Endothelial cell of umbilical vein (primary cell): Measurements from ENCODE around the gene RPL3. TPM values are rescaled to one million over a fixed set of nuclear protein-coding genes. Genes with fewer than 3 reads are reported as not detected.

Source experiments
- BruUV-seq: library from RNA; stranded (reverse); fragments of 400-500 nt; replicated peaks from 2 replicates; lab custom pipeline; 2021; lab: Mats Ljungman, UMichigan
- CTCF ChIA-PET: fragments of 300-600, 350-600 bp; sonication (Branson Sonifier 250); formaldehyde crosslinking; loops from one replicate; lab custom pipeline; 2021; ENCODE audit warnings: antibody characterized with exemption, inconsistent platforms; lab: Charles Lee
- POLR2A ChIA-PET: fragments of 300-600, 350-600 bp; sonication (Branson Sonifier 250); formaldehyde crosslinking; loops from one replicate; lab custom pipeline; 2021; ENCODE audit warnings: antibody characterized with exemption, inconsistent platforms; lab: Charles Lee
- DNase-seq: peaks from one replicate; pipeline ENCODE4 v3.0.0-alpha.2; 2011; ENCODE audit warnings: low read depth, low spot score
- FAIRE-seq: peaks from 2 replicates; lab custom pipeline; 2011; peaks lifted over from hg19 to GRCh38; lab: Jason Lieb, UNC
- H2AFZ ChIP-seq: 2 replicates; pipeline ENCODE4 v1.6.0; 2012; ENCODE audit warnings: low read depth, low read length, control low read depth, inconsistent platforms
- H3K27ac ChIP-seq: 2 replicates; pipeline ENCODE4 v1.5.1; 2011; ENCODE audit warnings: low read depth, mild to moderate bottlenecking, control low read depth, low read length, moderate library complexity; ENCODE audit not compliant: insufficient read depth
- H3K27me3 ChIP-seq, 2 experiments: 2 replicates each; pipeline versions ENCODE4 v1.6.0 to v1.6.1; 2011; ENCODE audit warnings: low read length in 2 of 2, mixed read lengths in 1 of 2; ENCODE audit not compliant: control insufficient read depth in 2 of 2, insufficient read depth in 2 of 2
- H3K36me3 ChIP-seq, 2 experiments: 2 replicates in 1 of 2; 3 replicates in 1 of 2; pipeline ENCODE4 v1.5.1; 2011; ENCODE audit warnings: low read length in 2 of 2, mild to moderate bottlenecking in 1 of 2, moderate library complexity in 1 of 2; ENCODE audit not compliant: control insufficient read depth in 2 of 2, insufficient read depth in 2 of 2; ENCODE audit errors: extremely low read depth in 1 of 2
- H3K4me1 ChIP-seq: 3 replicates; pipeline ENCODE4 v1.5.1; 2011; ENCODE audit warnings: mild to moderate bottlenecking, low read length; ENCODE audit not compliant: control insufficient read depth, insufficient read depth; ENCODE audit errors: extremely low read depth
- H3K4me2 ChIP-seq: 2 replicates; pipeline ENCODE4 v1.6.1; 2011; ENCODE audit warnings: low read length, control low read depth, mixed read lengths; ENCODE audit not compliant: insufficient read depth
- H3K4me3 ChIP-seq, 3 experiments: fragments of 200-600 bp in 1 of 3; sonication (generic), shearing (Covaris generic) in 1 of 3; replicated peaks in 1 of 3; 2 replicates each; pipeline ENCODE4 v1.5.1; 2011 to 2016; ENCODE audit warnings: control low read depth in 3 of 3, low read length in 3 of 3, mild to moderate bottlenecking in 2 of 3, inconsistent platforms in 1 of 3, low read depth in 1 of 3, moderate library complexity in 1 of 3; ENCODE audit not compliant: insufficient read depth in 1 of 3
- H3K79me2 ChIP-seq: 2 replicates; pipeline ENCODE4 v1.6.0; 2012; ENCODE audit warnings: low read length, inconsistent platforms; ENCODE audit not compliant: control insufficient read depth, insufficient read depth
- H3K9ac ChIP-seq: replicated peaks from 2 replicates; pipeline ENCODE3; 2011; ENCODE audit warnings: low read length, control low read depth; ENCODE audit not compliant: insufficient read depth; ENCODE audit errors: extremely low read depth
- H3K9me1 ChIP-seq: replicated peaks from 3 replicates; pipeline ENCODE4 v1.6.0; 2011; ENCODE audit warnings: mild to moderate bottlenecking, low read length; ENCODE audit not compliant: control insufficient read depth, insufficient read depth; ENCODE audit errors: extremely low read depth
- H3K9me3 ChIP-seq: replicated peaks from 2 replicates; pipeline ENCODE4 v1.5.1; 2012; ENCODE audit warnings: low read length, inconsistent platforms; ENCODE audit not compliant: control insufficient read depth, insufficient read depth
- H4K20me1 ChIP-seq: replicated peaks from 2 replicates; pipeline ENCODE3; 2011; ENCODE audit warnings: mild to moderate bottlenecking, low read length; ENCODE audit not compliant: control insufficient read depth, insufficient read depth; ENCODE audit errors: extremely low read depth
- CTCF ChIP-seq, 2 donors: IDR thresholded peaks; 1 replicate in 1 of 2; 2 replicates in 1 of 2; pipeline ENCODE4 v1.5.1; 2011; ENCODE audit warnings: low read length in 2 of 2, mild to moderate bottlenecking in 2 of 2, moderate library complexity in 2 of 2, control low read depth in 1 of 2, inconsistent platforms in 1 of 2, low read depth in 1 of 2; ENCODE audit not compliant: insufficient read depth in 1 of 2; ENCODE audit errors: extremely low read depth in 1 of 2
- EZH2 ChIP-seq: IDR thresholded peaks from 2 replicates; pipeline ENCODE4 v1.6.1; 2012; ENCODE audit warnings: borderline replicate concordance, low read depth, mild to moderate bottlenecking, moderate library complexity, low read length, inconsistent platforms; ENCODE audit not compliant: severe bottlenecking
- MYC ChIP-seq: IDR thresholded peaks from one replicate; pipeline ENCODE4 v1.6.1; 2011; ENCODE audit warnings: mild to moderate bottlenecking, low read depth, low read length
- dilution Hi-C: fragments of 300-500 bp; cut with MboI; formaldehyde crosslinking; loops from one replicate; pipeline ENCODE4 v1.15.0; 2019; ENCODE audit warnings: low sequenced_read_pairs; ENCODE audit not compliant: extremely low pct_ligation_motif_present
- intact Hi-C: fragments of 100-400 bp; cut with micrococcal nuclease; formaldehyde crosslinking; loops from one replicate; pipeline ENCODE4 v1.10.0; 2022
- polyA plus RNA-seq, 4 experiments: library from polyadenylated mRNA; depleted of rRNA in 3 of 4; stranded (reverse) in 3 of 4; unstranded in 1 of 4; fragments of >200 nt; gene quantifications; 2 replicates each; pipeline versions ENCODE4 v1.2.1 to v1.2.3, GENCODE V29; 2011 to 2012; ENCODE audit warnings: missing spikeins in 1 of 4
- total RNA-seq: library from RNA; stranded (reverse); gene quantifications from 2 replicates; pipeline ENCODE4 v1.2.3, GENCODE V29; 2021

Gene RPL3
- total and polyA plus RNA-seq, 2 donors (not counting 3 experiments of a cell fraction or from before 2014, with no cell fraction given): 1,954 to 4,065 TPM

- POLR2A ChIA-PET: no interaction called here
- Histone ChIP-seq H3K27ac (no peak overlapping the region), H2AFZ (no peak overlapping the region), H3K79me2 (no peaks in the 10 kb centered on the region), H4K20me1 (no peaks in the 10 kb centered on the region), H3K9ac (no peak overlapping the region), H3K4me1 (peaks cover 4% of the 10 kb centered on the region), H3K4me2 (no peak overlapping the region), H3K27me3 (peaks cover 0 to 2% of the 10 kb centered on the region in 2 experiments), H3K36me3 (no peaks in the 10 kb centered on the region), H3K9me1 (no peaks in the 10 kb centered on the region), H3K4me3 (no peak overlapping the region), H3K9me3 (no peaks in the 10 kb centered on the region)
- dilution Hi-C loops (no loop called here), intact Hi-C loops (loop anchor here (5.0 kb wide), 1 partner anchor 46 kb away; the partner anchor contains the start of gene TAB1)
- DNase-seq (no peak), FAIRE-seq (no peak)
- CTCF ChIA-PET: interaction anchor here (2.0 kb wide), 1 partner anchor 7 kb away, joined by 8 read pairs; no protein-coding TSS in a partner anchor
- BruUV-seq: no TSS peak
- no peak for TF ChIP-seq CTCF (IDR thresholded peaks at IDR 0.05; ENCODE audit: extremely low read depth in 1 of 2, insufficient read depth in 1 of 2, low read depth in 1 of 2, low read length in 2 of 2)
- TF ChIP-seq EZH2: no peak
- no peak for TF ChIP-seq MYC
Observed at GRCh38 chr22:39350757-39351688, 31.6 kb upstream of the RPL3 start.
